Measurements from ENCODE around the gene HCN1.

- TF ChIP-seq CTCF (IDR thresholded peaks at IDR 0.05), result no peak
- no peak for TF ChIP-seq POLR2A (IDR thresholded peaks at IDR 0.05)
These were observed 117.9 kb downstream of the HCN1 start for GRCh38 chr5:45578270-45578669.
